Coronary artery (tissue), 2 donors: Measurements from ENCODE around the gene LHB.
"Not testable (repeated sequence)": the region's sequence is repeated elsewhere in the genome, so short reads cannot be mapped to it uniquely, and the experiment has no call there.

Source experiments
- DNase-seq: peaks from one replicate; pipeline ENCODE4 v3.0.0-alpha.2; 2017; ENCODE audit warnings: low spot score
- H3K27ac ChIP-seq, 2 donors: fragments of 200-600 bp; sonication (generic); one replicate each; pipeline ENCODE4 v1.5.1; 2016 to 2019
- H3K4me3 ChIP-seq: fragments of 200-600 bp; sonication (generic); 2 replicates; pipeline ENCODE4 v1.5.1; 2016; ENCODE audit warnings: mild to moderate bottlenecking, moderate library complexity
- CTCF ChIP-seq: fragments of 200-600 bp; sonication (generic); IDR thresholded peaks from one replicate; pipeline ENCODE4 v1.5.1; 2019; ENCODE audit warnings: antibody characterized with exemption

LHB gene

GRCh38 chr19:49020931-49021895 is 4.3 kb upstream of the LHB start:
- no peak for TF ChIP-seq CTCF

GRCh38 chr19:49020342-49020741 is 3.5 kb upstream of the LHB start:
- Histone ChIP-seq H3K27ac (no peak overlapping the region), H3K4me3 (no peak overlapping the region)
- DNase-seq = no peak
- no peak for TF ChIP-seq CTCF

More at GRCh38 chr19:49020931-49021895, 4.3 kb upstream of the LHB start:
- H3K4me3 ChIP-seq = no peak overlapping the region
- no peak for DNase-seq
- H3K27ac ChIP-seq = no peak overlapping the region

GRCh38 chr19:49019242-49019932 is 2.5 kb upstream of the LHB start:
- no peak for TF ChIP-seq CTCF
- H3K4me3 ChIP-seq = peak overlapping the region; percentile 71
- no peak for DNase-seq
- H3K27ac ChIP-seq = no peak overlapping the region

GRCh38 chr19:49018388-49019241 is 1.7 kb upstream of the LHB start:
- not testable (repeated sequence) for DNase-seq
- peak overlapping the region; percentile 71 for H3K4me3 ChIP-seq

GRCh38 chr19:49017666-49018351 is 918 bp upstream of the LHB start:
- no peak for TF ChIP-seq CTCF
- no peak overlapping the region for H3K27ac ChIP-seq
- DNase-seq = no peak
- peak overlapping the region; percentile 71 for H3K4me3 ChIP-seq

More at GRCh38 chr19:49018388-49019241, 1.7 kb upstream of the LHB start:
- H3K27ac ChIP-seq = not testable (repeated sequence)

- TF ChIP-seq CTCF = no peak
- Histone ChIP-seq H3K4me3 (no peak overlapping the region), H3K27ac (no peak overlapping the region)
- no peak for DNase-seq
These were observed 638 bp downstream of the LHB start for GRCh38 chr19:49016067-49016839.
